ENCODE results near the gene PARVB.

The PARVB gene

DNA sequence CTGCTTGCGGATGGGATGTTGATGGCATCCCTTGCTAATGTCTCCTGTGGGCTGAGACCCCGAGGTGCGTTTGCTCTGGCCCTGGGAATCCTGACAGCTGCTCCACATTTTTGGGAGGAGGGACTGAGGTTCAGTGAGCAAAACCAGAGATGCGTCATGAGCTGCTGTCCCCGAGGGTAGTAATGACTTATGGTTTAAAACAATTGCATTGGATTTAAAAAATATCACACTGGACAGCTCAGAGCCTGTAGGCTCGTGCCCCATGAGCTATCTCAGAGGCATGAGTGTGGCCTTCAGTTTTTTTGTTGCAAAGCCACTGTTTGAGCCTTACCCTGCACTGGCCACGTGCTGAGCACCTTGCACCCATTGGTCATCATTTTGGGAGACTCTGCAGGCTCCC lies 135.7 kb downstream of the PARVB start:
- DNase-seq (ENCODE audit: low read depth, low spot score) = no peak

DNA sequence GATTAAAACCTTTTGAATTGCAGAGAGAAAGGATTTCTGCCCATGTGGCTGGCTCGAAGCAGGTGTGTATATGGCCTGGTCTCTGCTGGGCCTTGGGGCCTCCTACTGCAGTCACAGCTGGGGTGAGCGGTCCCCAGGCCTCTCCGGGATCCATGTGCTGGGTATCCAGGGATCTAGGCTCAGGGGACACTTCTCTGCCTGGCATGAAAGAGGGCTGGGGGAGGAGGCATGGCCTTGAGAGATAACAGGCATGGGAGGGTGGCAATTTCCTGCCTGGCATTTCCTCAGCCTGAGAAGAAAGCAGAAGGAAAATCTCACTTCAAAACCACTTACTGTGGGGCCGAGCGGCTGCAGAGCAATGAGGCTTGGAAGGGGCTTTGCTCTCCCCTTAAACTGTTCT lies 136.3 kb downstream of the PARVB start:
- DNase-seq (ENCODE audit: low read depth, low spot score) = no peak

DNA sequence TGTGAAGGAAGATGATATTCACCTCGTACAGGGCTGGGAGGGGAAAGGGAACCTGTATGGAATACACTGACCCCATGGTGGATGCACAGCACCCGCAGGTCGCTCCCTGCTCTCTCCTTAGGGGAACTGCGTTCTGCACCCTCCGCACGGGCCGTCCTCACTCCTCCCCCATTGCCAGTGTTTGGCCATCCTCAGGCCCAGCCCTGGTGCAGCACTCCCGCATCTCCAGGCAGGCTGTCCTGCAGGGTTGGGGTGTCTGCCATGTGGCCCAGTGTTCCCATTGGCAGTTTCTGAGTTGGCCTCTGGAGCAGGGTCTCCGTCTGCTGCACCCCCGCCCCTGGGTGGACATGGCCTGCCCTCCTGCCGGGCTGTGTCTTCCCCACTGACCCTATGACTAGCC lies 137.6 kb downstream of the PARVB start:
- no peak for DNase-seq (ENCODE audit: low read depth, low spot score)

GRCh38 chr22:44162960-44163359 lies 138.9 kb downstream of the PARVB start:
- no peak for DNase-seq (ENCODE audit: low read depth, low spot score)

DNA sequence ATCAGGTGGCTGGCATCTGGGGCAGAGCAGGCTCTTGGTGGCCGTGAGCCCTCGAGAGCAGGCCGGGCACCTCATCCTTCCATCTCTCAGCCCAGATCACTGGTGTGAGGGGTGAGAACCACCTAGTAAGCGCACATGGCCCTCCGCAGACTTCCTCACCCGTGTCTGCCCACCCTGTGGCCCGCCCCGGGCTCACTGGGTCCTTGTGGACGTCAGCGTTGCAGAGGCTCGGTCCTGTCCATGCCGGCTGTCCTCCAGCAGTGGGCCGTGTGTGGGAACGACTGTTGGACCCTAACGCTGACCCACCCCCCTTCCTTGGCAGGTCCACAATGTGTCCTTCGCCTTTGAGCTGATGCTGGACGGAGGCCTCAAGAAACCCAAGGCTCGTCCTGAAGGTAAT lies 139.4 kb downstream of the PARVB start:
- DNase-seq (ENCODE audit: low read depth, low spot score) = no peak

GRCh38 chr22:44164031-44164430 lies 139.9 kb downstream of the PARVB start:
- no peak for DNase-seq (ENCODE audit: low read depth, low spot score)

DNA sequence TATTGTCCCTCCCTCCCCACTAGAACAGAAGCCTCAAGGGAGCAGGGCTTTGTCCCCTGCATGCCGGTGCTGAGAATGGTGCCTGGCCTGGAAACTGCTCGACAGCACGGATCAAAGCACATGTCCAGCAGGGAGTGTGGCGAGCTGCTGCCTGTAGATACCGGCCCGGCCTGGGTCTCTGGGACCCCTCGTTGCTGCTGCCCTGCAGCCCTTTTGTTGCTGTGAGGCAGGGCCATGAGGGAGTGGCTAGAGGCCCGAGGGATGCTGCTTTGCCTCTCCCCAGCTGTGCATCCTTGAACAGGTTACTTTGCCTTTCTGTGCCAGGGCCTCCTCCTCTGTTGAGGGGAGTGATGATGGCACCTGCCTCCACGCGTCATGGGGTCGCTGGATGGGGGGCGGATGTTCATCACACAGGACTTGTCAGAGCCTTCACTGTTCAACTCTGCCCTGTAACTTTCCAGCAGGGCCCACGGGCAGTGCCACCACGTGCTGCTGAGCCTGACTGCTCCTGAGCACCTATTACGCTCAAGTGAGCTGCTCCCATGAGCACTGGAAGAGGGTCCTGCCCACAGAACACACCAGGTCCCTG lies 141.3 kb downstream of the PARVB start:
- no peak for DNase-seq (ENCODE audit: low read depth, low spot score)

DNA sequence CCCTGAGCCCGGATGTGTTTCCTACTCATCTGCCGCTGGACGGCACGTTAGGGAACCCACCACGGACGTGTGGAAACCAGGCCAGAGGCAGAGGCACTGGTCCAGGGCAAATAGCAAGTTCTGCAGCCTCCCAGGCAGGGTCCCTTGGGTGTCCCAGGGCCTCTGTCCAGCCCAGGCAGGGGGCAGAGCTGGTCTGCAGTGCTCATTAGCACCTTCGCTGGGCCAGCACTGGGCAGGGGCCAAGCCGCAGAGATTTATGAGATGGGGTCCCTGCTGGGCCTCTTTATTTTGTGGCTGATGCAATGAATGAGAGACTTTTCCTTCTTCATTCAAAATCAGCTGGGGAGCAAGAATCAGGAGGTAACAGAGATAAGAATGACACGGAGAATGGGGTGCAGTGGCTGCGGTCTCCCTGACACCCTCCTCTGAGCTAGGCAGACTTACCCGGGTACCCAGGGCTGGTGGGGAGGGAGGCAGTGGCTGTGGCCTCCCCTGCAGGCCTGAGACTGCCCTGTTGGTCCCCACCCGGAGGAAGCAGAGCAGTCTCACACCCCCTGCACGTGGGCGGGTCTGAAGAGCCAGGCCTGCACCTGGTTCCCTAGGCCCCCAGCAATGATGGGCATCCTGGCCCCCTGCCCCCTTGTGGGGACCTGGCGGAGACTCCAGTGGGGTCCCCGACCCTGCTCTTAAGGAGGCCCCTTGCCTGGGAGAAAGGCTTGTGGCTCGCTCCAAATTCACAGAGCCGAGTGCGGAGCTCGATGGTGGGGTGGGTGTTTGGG lies 142.6 kb downstream of the PARVB start:
- DNase-seq (ENCODE audit: low read depth, low spot score) = peak; percentile 31

GRCh38 chr22:44167501-44167900 lies 143.4 kb downstream of the PARVB start:
- no peak for DNase-seq (ENCODE audit: low read depth, low spot score)

DNA sequence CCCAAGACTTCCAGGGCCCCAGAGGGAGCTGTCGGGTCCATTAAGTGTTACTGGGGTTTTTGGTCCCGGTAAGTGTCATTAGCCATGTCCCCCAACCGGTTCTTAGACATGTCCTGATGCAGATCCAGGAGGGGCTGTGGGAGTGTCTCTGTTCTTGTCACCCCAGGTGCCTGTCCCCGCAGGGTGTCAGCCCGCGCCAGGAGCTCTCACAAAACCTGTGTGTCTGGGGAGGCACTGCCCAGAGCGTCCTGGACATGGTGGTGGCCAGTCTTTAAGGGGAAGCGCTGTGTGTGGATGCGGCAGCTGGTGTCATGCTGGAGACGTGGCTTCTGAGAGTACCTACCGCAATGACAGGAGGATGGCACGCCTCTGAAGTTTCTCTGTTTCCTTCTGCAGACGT lies 144.1 kb downstream of the PARVB start:
- no peak for DNase-seq (ENCODE audit: low read depth, low spot score)

- DNase-seq (ENCODE audit: low read depth, low spot score) = no peak
These were observed 146.4 kb downstream of the PARVB start for GRCh38 chr22:44170470-44170869.

DNA sequence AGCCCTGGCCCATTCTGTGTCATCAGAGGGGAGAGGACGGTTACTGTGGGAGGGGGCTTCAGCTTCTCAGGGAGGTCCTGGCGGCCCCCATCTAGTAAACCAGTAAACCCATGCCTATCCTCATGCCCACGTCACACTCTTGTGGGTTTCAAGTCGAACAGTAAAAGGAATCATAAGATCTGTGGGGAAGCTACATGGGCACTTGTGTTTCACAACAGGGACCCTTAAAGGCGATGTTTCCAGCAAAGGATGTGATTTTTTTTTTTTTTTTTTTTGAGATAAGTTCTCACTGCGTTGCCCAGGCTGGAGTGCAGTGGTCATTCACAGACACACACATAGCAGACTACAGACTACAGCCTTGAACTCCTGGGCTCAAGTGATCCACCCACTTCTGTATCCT lies 147.5 kb downstream of the PARVB start:
- DNase-seq (ENCODE audit: low read depth, low spot score) = no peak

GRCh38 chr22:44172370-44173108 lies 148.4 kb downstream of the PARVB start:
- DNase-seq (ENCODE audit: low read depth, low spot score) = no peak

DNA sequence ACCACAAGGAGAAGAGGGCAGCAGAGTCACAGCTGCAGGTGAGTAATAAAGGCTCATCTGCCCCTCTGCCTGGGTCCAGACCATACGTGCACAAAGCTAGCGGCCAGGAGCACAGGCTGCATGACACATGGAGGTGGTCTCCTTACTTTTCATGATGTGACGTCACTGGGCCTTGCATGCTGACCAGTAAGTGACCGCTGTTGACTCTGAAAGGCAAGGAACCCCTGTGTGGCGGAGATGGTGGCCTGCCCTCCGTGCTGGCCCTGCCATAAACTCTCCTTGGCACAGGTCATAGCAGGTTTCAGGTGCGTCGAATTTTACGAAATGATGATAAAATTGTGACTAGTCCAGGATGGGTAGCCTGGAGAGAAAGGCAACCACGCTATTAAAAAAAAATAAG lies 149.1 kb downstream of the PARVB start:
- no peak for DNase-seq (ENCODE audit: low read depth, low spot score)

- DNase-seq (ENCODE audit: low read depth, low spot score) = no peak
These were observed 151.6 kb downstream of the PARVB start for GRCh38 chr22:44175676-44176075.

DNA sequence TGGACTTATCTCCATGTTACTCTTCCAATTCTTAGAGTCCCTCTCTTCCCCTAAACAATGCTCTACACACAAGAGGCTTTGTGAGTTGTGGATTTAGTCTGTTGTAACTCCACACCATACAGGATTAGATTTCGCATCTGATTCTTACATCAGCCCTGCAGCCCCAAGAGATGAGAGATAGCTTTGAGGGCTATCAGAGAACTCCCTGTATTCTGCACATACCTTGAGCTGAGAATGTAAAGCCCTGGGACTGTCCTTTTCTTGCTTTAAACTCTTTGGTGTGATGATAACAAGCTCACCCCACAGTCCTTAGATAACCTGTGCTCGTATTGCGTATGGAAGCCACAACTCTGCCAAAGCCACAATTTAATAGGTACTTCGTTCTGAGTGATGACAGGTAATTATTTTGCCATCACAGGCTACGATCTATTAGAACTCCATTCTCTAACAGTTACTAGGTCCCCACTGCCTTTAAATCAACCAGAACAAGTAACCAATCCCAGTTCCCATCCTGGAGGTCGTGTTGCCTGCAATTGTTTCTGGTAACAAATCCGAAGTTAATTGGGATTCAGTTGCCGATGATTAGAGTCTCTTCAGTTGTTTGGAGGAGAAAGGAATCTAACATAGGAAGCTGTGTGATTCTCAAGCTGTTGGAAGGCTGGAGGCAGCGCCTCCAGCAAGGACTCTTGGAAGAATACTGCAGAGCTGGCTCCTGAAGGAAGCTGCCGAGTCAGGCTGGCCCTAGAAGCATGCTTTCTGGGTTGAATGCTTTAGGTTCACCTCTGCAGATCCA lies 155.3 kb downstream of the PARVB start:
- DNase-seq (ENCODE audit: low read depth, low spot score) = no peak

GRCh38 chr22:44179989-44180705 lies 156.0 kb downstream of the PARVB start:
- no peak for DNase-seq (ENCODE audit: low read depth, low spot score)

DNA sequence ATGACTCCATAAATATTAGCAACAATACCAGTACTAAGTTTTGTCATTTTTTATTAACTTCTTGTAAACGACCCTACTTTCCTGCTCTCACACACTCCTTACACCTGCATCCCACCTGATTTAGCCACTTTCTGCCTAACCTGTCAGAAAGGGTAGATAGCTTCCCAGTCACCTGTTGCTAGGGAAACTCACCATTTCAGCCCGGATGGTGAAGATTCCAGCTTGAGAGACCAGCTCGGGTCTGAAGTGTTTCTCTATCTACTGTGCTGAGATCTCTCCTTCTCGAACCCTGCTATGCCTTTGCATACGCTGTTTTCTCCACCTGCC lies 156.6 kb downstream of the PARVB start, which contains the start of gene PARVG:
Gene PARVG (plus strand): TSS at position 220 of the 327 bp plus-strand sequence. CDS start 2,405 bp downstream, outside the sequence.
- DNase-seq (ENCODE audit: low read depth, low spot score) = no peak

DNA sequence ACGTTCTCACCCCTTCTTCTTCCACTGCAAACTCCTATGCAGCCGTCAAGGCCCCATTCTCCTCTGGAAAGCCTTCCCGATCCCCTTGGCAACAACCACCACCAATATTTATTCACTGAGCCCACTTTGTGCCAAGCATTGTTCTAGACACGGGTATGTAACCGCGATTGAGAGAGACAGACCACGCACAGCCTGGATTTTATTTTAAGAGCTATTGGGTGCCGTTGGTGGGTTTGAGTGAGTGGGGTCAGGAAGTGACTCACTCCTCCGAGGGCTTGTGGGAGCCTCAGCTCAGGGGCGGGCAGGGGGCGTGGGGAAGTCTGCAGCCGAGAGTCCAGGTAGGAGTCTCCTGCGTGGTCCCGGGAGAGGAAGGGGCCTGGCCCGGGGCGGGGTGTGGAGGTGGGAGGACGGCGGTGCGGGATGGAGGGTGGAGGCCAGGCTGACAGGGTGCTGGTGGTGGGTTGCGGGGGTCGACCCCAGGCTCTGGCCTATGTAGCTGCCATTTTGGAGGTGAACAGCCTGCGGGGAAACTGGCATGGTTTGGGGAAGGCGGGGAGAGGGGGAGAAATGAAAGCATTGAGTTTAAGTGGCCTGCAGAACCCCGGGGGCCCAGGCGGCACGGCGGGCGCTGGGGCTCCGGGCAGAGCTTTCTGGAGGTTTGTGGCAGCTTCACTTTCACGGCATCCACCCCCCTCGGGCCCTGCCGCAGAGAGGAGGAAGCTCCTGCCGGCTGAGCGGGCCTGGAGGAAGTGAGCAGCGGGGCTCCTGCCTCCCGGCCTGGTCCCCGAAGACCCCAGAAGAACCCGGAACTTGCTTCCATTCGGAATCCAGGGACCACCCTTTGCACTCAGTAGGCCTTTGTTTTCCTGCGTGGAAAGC lies 157.2 kb downstream of the PARVB start:
- no peak for DNase-seq (ENCODE audit: low read depth, low spot score)

DNA sequence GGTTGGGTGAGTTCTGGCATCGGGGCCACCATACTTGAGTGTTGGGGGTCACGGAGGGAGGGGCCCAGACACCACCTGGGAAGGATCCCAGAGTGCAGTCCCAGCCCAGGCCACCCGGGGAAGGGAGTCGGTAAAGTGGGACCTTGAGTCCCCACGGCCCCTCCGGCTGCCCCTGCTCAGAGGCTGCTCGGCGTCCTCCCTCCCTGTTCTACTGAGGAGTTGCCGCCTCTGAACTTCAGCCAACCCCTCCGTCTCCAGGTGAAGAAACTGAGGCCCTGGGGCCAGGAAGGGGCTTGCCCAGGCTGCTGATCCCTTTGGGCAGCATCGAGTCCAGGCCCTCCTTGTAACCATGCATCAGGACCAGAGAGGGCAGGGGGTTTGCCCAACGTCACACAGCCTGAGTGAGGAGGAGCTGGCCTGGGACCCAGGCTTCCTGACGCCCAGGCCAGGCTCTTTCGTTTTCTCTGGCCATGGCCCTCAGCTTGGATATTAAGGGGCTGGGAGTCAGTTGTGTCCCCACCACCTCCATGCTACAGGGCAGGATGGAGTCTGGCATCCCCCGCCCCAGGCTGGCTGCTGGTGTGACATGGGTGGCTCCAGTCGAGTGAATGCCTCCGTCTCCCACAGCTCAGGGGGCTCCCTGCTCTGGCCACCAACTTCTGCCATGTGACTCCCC lies 157.9 kb downstream of the PARVB start:
- DNase-seq (ENCODE audit: low read depth, low spot score) = no peak
